Choroid plexus epithelial cell (primary cell): ENCODE results near the gene KIF6.

Experiments used
- DNase-seq: peaks from one replicate; pipeline ENCODE4 v3.0.0-alpha.2; 2010; ENCODE audit warnings: low read depth
- H3K4me3 ChIP-seq: 2 replicates; pipeline ENCODE4 v1.5.1; 2011; ENCODE audit warnings: low read depth, mild to moderate bottlenecking, control low read depth, low read length, moderate library complexity
- TF ChIP-seq, protein P1 (sequence below): conservative IDR thresholded peaks from 2 replicates; pipeline ENCODE4 v1.5.1; 2011; ENCODE audit warnings: low read depth, mild to moderate bottlenecking, control low read depth, inconsistent platforms, low read length, moderate library complexity

The KIF6 gene

GRCh38 chr6:39527792-39528564, 197.2 kb downstream of the KIF6 start:
- no peak overlapping the region for H3K4me3 ChIP-seq
- TF ChIP-seq, protein P1, sequence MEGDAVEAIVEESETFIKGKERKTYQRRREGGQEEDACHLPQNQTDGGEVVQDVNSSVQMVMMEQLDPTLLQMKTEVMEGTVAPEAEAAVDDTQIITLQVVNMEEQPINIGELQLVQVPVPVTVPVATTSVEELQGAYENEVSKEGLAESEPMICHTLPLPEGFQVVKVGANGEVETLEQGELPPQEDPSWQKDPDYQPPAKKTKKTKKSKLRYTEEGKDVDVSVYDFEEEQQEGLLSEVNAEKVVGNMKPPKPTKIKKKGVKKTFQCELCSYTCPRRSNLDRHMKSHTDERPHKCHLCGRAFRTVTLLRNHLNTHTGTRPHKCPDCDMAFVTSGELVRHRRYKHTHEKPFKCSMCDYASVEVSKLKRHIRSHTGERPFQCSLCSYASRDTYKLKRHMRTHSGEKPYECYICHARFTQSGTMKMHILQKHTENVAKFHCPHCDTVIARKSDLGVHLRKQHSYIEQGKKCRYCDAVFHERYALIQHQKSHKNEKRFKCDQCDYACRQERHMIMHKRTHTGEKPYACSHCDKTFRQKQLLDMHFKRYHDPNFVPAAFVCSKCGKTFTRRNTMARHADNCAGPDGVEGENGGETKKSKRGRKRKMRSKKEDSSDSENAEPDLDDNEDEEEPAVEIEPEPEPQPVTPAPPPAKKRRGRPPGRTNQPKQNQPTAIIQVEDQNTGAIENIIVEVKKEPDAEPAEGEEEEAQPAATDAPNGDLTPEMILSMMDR: no peak
- DNase-seq: no peak

DNA sequence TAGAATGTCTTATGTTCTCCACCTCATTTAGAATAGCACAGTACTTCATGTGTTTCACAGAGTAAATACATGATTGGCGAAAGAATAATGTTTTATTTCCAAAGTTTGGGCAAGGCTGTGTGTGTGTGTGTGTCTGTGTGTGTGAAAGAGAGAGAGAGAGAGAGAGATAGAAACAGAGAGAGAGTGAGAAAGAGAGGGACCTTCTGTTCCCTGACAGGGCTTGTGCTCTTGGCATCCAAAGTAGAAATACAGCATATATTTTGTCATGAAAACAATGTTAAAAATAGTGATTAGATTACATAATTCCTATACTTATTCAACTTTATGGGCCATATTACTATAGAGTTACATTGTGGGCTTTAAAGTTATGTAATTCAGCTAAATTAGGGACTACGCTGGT, 201.2 kb downstream of the KIF6 start:
- no peak for DNase-seq
- H3K4me3 ChIP-seq: no peak overlapping the region
- TF ChIP-seq, protein P1: no peak

GRCh38 chr6:39521958-39522357, 203.2 kb downstream of the KIF6 start:
- TF ChIP-seq, protein P1: no peak
- no peak for DNase-seq

GRCh38 chr6:39520916-39521315, 204.3 kb downstream of the KIF6 start:
- no peak for DNase-seq
- no peak overlapping the region for H3K4me3 ChIP-seq
- TF ChIP-seq, protein P1: no peak

More at GRCh38 chr6:39521958-39522357, 203.2 kb downstream of the KIF6 start:
- no peak overlapping the region for H3K4me3 ChIP-seq

GRCh38 chr6:39520411-39520810, 204.8 kb downstream of the KIF6 start:
- H3K4me3 ChIP-seq: no peak overlapping the region
- DNase-seq: no peak
- TF ChIP-seq, protein P1: no peak

- no peak overlapping the region for H3K4me3 ChIP-seq
- TF ChIP-seq, protein P1: no peak
- peak; percentile 36 for DNase-seq
Observed at GRCh38 chr6:39518221-39518620, 207.0 kb downstream of the KIF6 start.

- DNase-seq: peak; percentile 72
- H3K4me3 ChIP-seq: no peak overlapping the region
Observed at GRCh38 chr6:39517756-39518155, 207.5 kb downstream of the KIF6 start.

More at GRCh38 chr6:39517756-39518155, 207.5 kb downstream of the KIF6 start:
- TF ChIP-seq, protein P1: no peak
